IPS DF 4.7 (cell line): ENCODE results near the gene WDR4.
"Not testable (repeated sequence)": the region's sequence is repeated elsewhere in the genome, so short reads cannot be mapped to it uniquely, and the experiment has no call there.

Source experiments
- DNase-seq: peaks from one replicate; pipeline ENCODE4 v3.0.0-alpha.2; 2013; ENCODE audit warnings: low spot score; ENCODE audit errors: extremely low read depth

The WDR4 gene

GRCh38 chr21:42820616-42821465 lies 58.5 kb downstream of the WDR4 start:
- no peak for DNase-seq

GRCh38 chr21:42819861-42820615 lies 59.3 kb downstream of the WDR4 start:
- no peak for DNase-seq

GRCh38 chr21:42818328-42818749 lies 61.0 kb downstream of the WDR4 start:
- no peak for DNase-seq

GRCh38 chr21:42815217-42815616 lies 64.1 kb downstream of the WDR4 start:
- no peak for DNase-seq

GRCh38 chr21:42812528-42813241 lies 66.7 kb downstream of the WDR4 start:
- not testable (repeated sequence) for DNase-seq

- DNase-seq, result no peak
Measured at GRCh38 chr21:42811960-42812359, 67.4 kb downstream of the WDR4 start.

GRCh38 chr21:42809577-42810475 lies 69.5 kb downstream of the WDR4 start:
- no peak for DNase-seq

- DNase-seq, result no peak
Measured at GRCh38 chr21:42809171-42809570, 70.2 kb downstream of the WDR4 start.

GRCh38 chr21:42807938-42808613 lies 71.3 kb downstream of the WDR4 start:
- DNase-seq, result no peak

GRCh38 chr21:42807293-42807895 lies 71.9 kb downstream of the WDR4 start:
- not testable (repeated sequence) for DNase-seq

- DNase-seq, result no peak
Measured at GRCh38 chr21:42806509-42807140, 72.7 kb downstream of the WDR4 start.

GRCh38 chr21:42801616-42802015 lies 77.7 kb downstream of the WDR4 start:
- DNase-seq, result not testable (repeated sequence)

GRCh38 chr21:42799948-42800347 lies 79.4 kb downstream of the WDR4 start:
- no peak for DNase-seq

- DNase-seq, result no peak
Measured at GRCh38 chr21:42799516-42799915, 79.8 kb downstream of the WDR4 start.
